ENCODE measurements around the gene CYTH2. TPM values are rescaled to one million over a fixed set of nuclear protein-coding genes. Genes with fewer than 3 reads are reported as not detected.

Gene CYTH2
- total and polyA plus RNA-seq, 9 of the 15 experiments (the other 6 are each of a cell fraction or from before 2014, with no cell fraction given): 1.8 to 45.2 (median 23.8) TPM

- TF ChIP-seq ZNF511 (CRISPR knock-in tag; IDR thresholded peaks at IDR 0.05) (no peak), ZNF23 (CRISPR knock-in tag; IDR thresholded peaks at IDR 0.05) (no peak), TSC22D4 (tag; IDR thresholded peaks at IDR 0.05) (no peak)
Measured at GRCh38 chr19:48461982-48462655, 7.0 kb upstream of the CYTH2 start (continued).

GRCh38 chr19:48465215-48465614 lies 4.0 kb upstream of the CYTH2 start:
- intact Hi-C loops (cut with micrococcal nuclease) (no loop called here), in situ Hi-C loops (cut with MboI) (no loop called here)
- Histone ChIP-seq H4K20me1 (replicated peaks; ENCODE audit: control insufficient read depth, insufficient read depth, low read length) (peaks cover 5% of the 10 kb centered on the region; the same call in 1 of the 2 replicates), H2AFZ (ENCODE audit: low read depth, low read length) (no peak overlapping the region), H3K9me3 (replicated peaks; ENCODE audit: control insufficient read depth, insufficient read depth, low read depth, low read length) (no peaks in the 10 kb centered on the region), H3K27me3 (ENCODE audit: control insufficient read depth in 2 of 2, insufficient read depth in 2 of 2, low read length in 2 of 2) (no peaks in the 10 kb centered on the region), H3K4me3 (no peak overlapping the region), H3K79me2 (ENCODE audit: control insufficient read depth, insufficient read depth, low read length) (peaks cover 8% of the 10 kb centered on the region), H3K4me2 (ENCODE audit: insufficient read depth, low read length) (no peak overlapping the region), H3K4me1 (replicated peaks in 1 of 2; ENCODE audit: control insufficient read depth in 2 of 2, insufficient read depth in 2 of 2, low read length in 2 of 2) (peaks cover 6 to 38% of the 10 kb centered on the region in 2 experiments; a peak in 4 of 5 replicates), H3K27ac (ENCODE audit: extremely low read depth, low read depth, low read length) (no peak overlapping the region), H3K9ac (ENCODE audit: insufficient read depth in 1 of 2, low read depth in 2 of 2, low read length in 2 of 2) (no peak overlapping the region), H3K36me3 (ENCODE audit: control insufficient read depth, insufficient read depth, low read length) (peaks cover 16% of the 10 kb centered on the region; the same call in 1 of the 3 replicates), H3K9me1 (ENCODE audit: control insufficient read depth, insufficient read depth, low read length) (no peaks in the 10 kb centered on the region)
- ChIA-PET POLR2A (interaction anchor here (0.6 kb wide), 1 partner anchor 545 kb away, joined by 3 read pairs; no protein-coding TSS in a partner anchor), CTCF (ENCODE audit: low intra/inter-chr PET ratio) (no interaction called here)
- 11% methylated on average over 1 of the region's 1 CpG for WGBS (ENCODE audit: insufficient coverage, low coverage, missing lambda C conversion rate)
- ATAC-seq (no peak), DNase-seq (ENCODE audit: extremely low read depth in 1 of 4, low spot score in 3 of 4) (no peak), FAIRE-seq (no peak)
- BruUV-seq (replicated peaks): no TSS peak
- TF ChIP-seq MTA2 (IDR thresholded peaks at IDR 0.05; ENCODE audit: low read depth) (no peak), ZNF57 (CRISPR knock-in tag; IDR thresholded peaks at IDR 0.05) (no peak), BDP1 (IDR thresholded peaks at IDR 0.05; ENCODE audit: insufficient read depth, insufficient read length) (no peak), NCOA4 (IDR thresholded peaks at IDR 0.05; ENCODE audit: partially characterized antibody) (no peak), SRSF3 (IDR thresholded peaks at IDR 0.05; ENCODE audit: insufficient read depth, low read length) (no peak), MECOM (CRISPR knock-in tag; IDR thresholded peaks at IDR 0.05) (no peak), ZNF124 (CRISPR knock-in tag; IDR thresholded peaks at IDR 0.05) (no peak), CBX3 (IDR thresholded peaks at IDR 0.05; ENCODE audit: borderline replicate concordance in 1 of 2, low read length in 2 of 2) (no peak), NR1H2 (CRISPR knock-in tag; IDR thresholded peaks at IDR 0.05) (no peak), CLOCK (CRISPR knock-in tag; IDR thresholded peaks at IDR 0.05; ENCODE audit: borderline replicate concordance) (no peak), ARID4B (CRISPR knock-in tag; IDR thresholded peaks at IDR 0.05) (no peak)

All from K562 (cell line).